GM10266 (cell line): ENCODE data around the gene TMEM209.

Experiments
- DNase-seq: peaks from one replicate; pipeline ENCODE4 v3.0.0; 2012; ENCODE audit errors: extremely low spot score
- CTCF ChIP-seq: IDR thresholded peaks from 2 replicates; pipeline ENCODE4 v1.5.1; 2012; ENCODE audit warnings: mild to moderate bottlenecking, low read depth; ENCODE audit not compliant: control insufficient read depth, insufficient read depth; ENCODE audit errors: missing control alignments

Gene TMEM209

GRCh38 chr7:130156140-130156539, 49.1 kb downstream of the TMEM209 start:
- TF ChIP-seq CTCF = no peak
- no peak for DNase-seq

DNA sequence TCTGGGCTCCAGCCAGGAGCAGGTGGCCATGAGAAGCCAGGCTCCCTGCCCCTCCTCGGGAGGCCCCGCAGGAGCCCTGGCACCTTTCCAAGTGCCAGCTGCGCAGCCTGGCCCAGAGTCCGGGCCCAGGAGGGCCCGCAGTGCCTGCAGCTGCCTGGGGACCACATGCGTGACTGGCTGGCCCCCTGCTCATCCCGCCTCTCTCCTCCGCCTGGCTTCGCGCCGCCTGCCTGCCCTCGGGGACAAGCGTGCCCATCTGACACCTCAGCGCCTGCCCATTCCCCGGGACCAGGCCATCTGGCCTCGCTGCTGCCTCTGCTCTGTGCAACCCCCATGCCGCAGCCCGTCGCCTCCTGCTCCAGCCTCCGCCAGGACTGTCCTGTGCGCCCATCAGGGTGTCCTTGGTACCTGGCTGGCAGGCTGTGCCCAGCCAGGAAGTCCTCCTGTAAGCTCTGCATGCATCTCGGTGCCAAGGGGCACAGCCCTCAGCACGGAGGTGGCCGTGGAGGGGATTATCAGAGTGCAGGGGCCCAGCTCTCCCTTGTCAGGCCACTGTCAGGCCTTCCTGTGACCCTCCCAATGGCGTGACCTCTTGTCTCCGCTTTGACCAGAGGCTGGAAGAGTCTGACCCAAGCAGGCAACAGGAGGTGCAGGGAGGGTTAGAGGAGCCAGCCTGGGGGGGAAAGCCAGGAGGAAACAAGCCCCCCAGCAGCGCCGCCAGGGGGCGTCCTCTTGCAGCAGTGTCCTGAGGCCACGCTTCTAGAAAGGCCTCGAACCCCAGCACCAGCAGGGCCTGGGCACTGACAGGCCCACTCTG, 50.5 kb downstream of the TMEM209 start:
- DNase-seq = no peak
- TF ChIP-seq CTCF = peak; percentile 28

DNA sequence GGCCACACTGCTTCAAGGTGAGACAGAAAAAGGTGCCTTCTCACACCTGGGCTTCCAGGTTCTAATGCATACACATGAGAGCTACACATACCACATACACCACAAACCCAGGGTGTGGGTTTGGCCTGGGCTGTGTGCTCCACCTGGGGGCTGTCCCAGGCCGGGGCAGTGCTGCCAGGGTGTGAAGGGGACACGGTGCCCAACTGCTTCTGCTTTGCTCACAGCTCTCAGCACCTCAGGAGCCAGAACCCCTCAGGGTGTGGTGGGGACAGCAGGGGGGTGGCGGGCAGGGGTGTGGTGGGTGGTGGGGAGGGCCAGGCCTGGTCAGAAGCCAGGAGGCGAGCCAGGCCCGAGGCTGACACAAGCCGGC, 51.1 kb downstream of the TMEM209 start:
- TF ChIP-seq CTCF = no peak
- DNase-seq = no peak

- TF ChIP-seq CTCF = no peak
Measured at GRCh38 chr7:130153211-130153908, 51.8 kb downstream of the TMEM209 start.

DNA sequence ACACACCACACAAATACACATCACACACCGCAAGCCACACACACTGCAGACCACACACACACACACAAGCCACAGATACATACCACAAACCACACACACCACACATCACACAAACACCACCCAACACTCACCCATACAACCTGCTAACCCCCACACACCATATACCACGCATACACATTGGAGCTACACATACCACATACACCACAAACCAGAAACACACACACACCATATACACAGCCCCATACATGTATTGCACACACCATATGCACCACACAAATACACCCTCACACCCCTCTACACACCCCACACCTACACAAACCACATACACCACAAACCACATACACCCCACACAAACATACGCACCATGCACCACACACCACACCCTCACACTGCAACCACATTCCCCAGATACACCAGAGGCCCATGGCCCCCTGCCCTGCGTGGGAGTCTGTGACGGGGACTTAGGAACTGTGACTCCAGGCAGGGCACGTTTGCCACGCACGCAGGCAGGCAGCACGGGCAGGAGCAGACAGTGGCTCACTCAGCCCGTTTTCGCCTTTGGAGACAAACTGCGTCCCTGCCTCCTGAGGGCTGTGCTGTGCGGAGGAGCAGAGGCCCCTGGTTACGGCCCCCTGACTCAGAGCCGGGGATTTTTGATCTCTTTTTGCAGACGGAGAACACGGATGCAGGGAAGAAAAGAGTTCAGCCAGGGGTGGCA, 52.6 kb downstream of the TMEM209 start:
- no peak for TF ChIP-seq CTCF

More at GRCh38 chr7:130153211-130153908, 51.8 kb downstream of the TMEM209 start:
- no peak for DNase-seq

DNA sequence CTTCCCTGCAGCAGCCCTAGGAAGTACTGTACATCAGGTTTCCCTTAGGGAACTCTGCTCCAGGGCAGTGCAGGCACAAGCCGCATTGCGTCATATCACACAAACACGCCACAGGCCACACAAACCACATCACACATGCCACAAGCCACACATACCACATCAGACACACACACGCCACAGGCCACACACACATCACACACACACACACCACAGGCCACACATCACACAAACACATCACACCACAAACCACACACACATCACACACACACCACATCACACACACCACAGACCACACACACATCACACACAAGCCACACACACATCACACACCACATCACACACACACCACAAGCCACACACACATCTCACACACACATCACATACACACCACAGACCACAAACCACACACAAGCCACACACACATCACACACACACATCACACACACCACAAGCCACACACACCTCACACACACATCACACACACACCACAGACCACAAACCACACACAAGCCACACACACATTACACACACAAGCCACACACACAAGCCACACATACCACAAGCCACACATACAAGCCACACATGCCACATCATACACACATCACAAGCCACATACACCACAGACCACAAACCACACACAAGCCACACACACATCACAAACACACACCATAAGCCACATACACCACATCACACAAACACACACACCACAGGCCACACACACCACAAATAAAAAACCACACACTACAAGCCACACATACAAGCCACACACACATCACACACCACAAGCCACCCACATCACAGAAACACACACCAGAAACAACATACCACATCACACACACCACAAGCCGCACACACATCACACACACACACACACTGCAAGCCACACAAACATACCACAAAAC, 53.4 kb downstream of the TMEM209 start:
- no peak for DNase-seq
- TF ChIP-seq CTCF = no peak

More for the DNA sequence above, 52.6 kb downstream of the TMEM209 start:
- DNase-seq = no peak
